HL-60/S4 (cell line): Measurements from ENCODE around the gene YWHAG.
"Not testable (repeated sequence)": the region's sequence is repeated elsewhere in the genome, so short reads cannot be mapped to it uniquely, and the experiment has no call there.

Source experiments
- in situ Hi-C: fragments of 300-500 bp; cut with MboI; formaldehyde crosslinking; loops from 2 replicates; pipeline ENCODE4 v1.14.3; 2022; ENCODE audit warnings: low sequenced_read_pairs

The YWHAG gene

GRCh38 chr7:76381814-76382213 is 23.0 kb upstream of the YWHAG start:
- in situ Hi-C loops = no loop called here

- in situ Hi-C loops = no loop called here
Measured at GRCh38 chr7:76380623-76380966, 21.8 kb upstream of the YWHAG start.

- in situ Hi-C loops = no loop called here
Measured at GRCh38 chr7:76377186-76377918, 18.6 kb upstream of the YWHAG start.

- in situ Hi-C loops = no loop called here
Measured at GRCh38 chr7:76375251-76375650, 16.5 kb upstream of the YWHAG start.

- in situ Hi-C loops = no loop called here
Measured at GRCh38 chr7:76372984-76373833, 14.4 kb upstream of the YWHAG start.

GRCh38 chr7:76371396-76371795 is 12.6 kb upstream of the YWHAG start:
- in situ Hi-C loops = no loop called here

- in situ Hi-C loops = no loop called here
Measured at GRCh38 chr7:76369018-76369417, 10.2 kb upstream of the YWHAG start.

GRCh38 chr7:76368190-76368589 is 9.4 kb upstream of the YWHAG start:
- in situ Hi-C loops = no loop called here

- in situ Hi-C loops = no loop called here
Measured at GRCh38 chr7:76364198-76364584, 5.4 kb upstream of the YWHAG start.

- in situ Hi-C loops = not testable (repeated sequence)
Measured at GRCh38 chr7:76363754-76364153, 5.0 kb upstream of the YWHAG start.

- in situ Hi-C loops = no loop called here
Measured at GRCh38 chr7:76359978-76360638, 1.3 kb upstream of the YWHAG start.

GRCh38 chr7:76359111-76359977 is 553 bp upstream of the YWHAG start:
- in situ Hi-C loops = no loop called here

- in situ Hi-C loops = no loop called here
Measured at GRCh38 chr7:76358011-76358480, 745 bp downstream of the YWHAG start.

- in situ Hi-C loops = no loop called here
Measured at GRCh38 chr7:76357475-76358010, 1.2 kb downstream of the YWHAG start.

- in situ Hi-C loops = no loop called here
Measured at GRCh38 chr7:76356823-76357222, 2.0 kb downstream of the YWHAG start.

- in situ Hi-C loops = no loop called here
Measured at GRCh38 chr7:76356115-76356514, 2.7 kb downstream of the YWHAG start.

- in situ Hi-C loops = no loop called here
Measured at GRCh38 chr7:76354981-76355730, 3.6 kb downstream of the YWHAG start.

GRCh38 chr7:76354516-76354915 is 4.3 kb downstream of the YWHAG start:
- in situ Hi-C loops = no loop called here

GRCh38 chr7:76353744-76354143 is 5.0 kb downstream of the YWHAG start:
- in situ Hi-C loops = no loop called here

GRCh38 chr7:76352193-76352592 is 6.6 kb downstream of the YWHAG start:
- in situ Hi-C loops = no loop called here
